IPS-20b (cell line): ENCODE data around the gene ABLIM2.
A peak's percentile ranks its signal among the peaks of the same experiment; 100 is the strongest.
"Not testable (repeated sequence)": the region's sequence is repeated elsewhere in the genome, so short reads cannot be mapped to it uniquely, and the experiment has no call there.

Source experiments
- H3K27ac ChIP-seq: one replicate; pipeline ENCODE4 v1.5.1; 2013; ENCODE audit warnings: low read length
- H3K27me3 ChIP-seq: 2 replicates; pipeline ENCODE4 v1.6.1; 2013; ENCODE audit warnings: mild to moderate bottlenecking, low read length, inconsistent platforms; ENCODE audit not compliant: insufficient read depth
- H3K36me3 ChIP-seq: 2 replicates; pipeline ENCODE4 v1.6.1; 2013; ENCODE audit warnings: low read depth, mild to moderate bottlenecking, inconsistent platforms, low read length, moderate library complexity; ENCODE audit not compliant: insufficient read depth
- H3K4me1 ChIP-seq: 2 replicates; pipeline ENCODE4 v1.6.1; 2013; ENCODE audit warnings: mild to moderate bottlenecking, control low read depth, inconsistent platforms, low read length, moderate library complexity; ENCODE audit not compliant: insufficient read depth
- H3K4me3 ChIP-seq: 2 replicates; pipeline ENCODE4 v1.5.1; 2013; ENCODE audit warnings: mild to moderate bottlenecking, low read length, inconsistent platforms
- H3K9ac ChIP-seq: 2 replicates; pipeline ENCODE4 v1.6.1; 2013; ENCODE audit warnings: low read depth, mild to moderate bottlenecking, inconsistent platforms, low read length, moderate library complexity
- H3K9me3 ChIP-seq: 2 replicates; pipeline ENCODE4 v1.6.1; 2013; ENCODE audit warnings: mild to moderate bottlenecking, low read depth, low read length, inconsistent platforms; ENCODE audit not compliant: insufficient read depth

Gene ABLIM2

DNA sequence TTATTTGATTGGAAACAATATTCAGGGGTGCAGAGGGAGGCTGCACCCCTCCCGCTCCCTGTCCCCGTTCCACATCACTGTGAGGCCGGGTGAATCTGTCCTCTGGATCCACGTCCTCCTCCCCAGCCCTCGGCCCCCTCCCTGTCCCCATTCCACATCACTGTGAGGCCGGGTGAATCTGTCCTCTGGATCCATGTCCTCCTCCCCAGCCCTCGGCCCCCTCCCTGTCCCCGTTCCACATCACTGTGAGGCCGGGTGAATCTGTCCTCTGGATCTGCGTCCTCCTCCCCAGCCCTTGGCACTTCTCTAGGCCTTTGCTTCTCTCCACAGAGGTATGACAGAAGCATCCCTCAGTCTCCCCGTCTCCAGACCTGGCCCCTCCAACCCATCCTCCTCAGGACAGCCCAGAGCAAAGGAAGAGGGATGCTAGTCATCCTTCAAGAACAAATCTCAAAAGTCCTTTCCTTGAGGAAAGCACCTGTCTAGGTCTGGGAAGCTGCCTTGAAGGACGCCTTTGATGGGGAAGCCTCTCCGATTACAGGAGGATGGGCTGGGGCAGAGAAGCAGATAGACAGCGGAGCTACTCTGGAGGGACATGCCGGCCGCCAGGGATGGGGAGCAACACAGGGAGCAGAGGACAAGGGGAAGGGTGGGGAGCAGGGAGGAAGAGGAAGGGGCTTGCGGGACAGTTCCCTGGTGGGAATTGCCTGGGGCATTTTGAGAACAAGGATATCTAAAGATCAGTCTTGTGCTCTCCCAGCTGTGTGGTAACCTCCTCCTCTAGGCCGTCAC is 208.1 kb downstream of the ABLIM2 start:
- no peak overlapping the region for H3K27ac ChIP-seq

DNA sequence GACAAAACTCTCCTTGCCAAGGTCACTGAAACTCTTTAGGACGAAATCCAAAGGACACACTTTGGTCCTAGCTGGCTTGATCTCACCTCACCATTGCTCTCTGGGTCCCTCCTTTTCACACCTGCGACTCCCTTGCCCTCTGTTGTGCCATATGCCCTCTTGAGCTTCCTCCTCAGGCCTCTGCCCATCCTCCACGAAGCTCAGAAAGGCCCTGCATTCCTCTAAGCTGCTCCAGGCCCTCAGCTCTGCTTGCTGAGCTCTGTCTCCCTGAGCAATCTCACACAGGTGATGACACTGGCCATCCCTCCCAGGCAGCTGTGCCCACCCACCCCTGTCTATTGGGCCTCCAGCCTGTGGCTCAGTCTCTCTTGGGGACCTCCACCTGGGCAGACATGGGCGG is 208.9 kb downstream of the ABLIM2 start:
- no peaks in the 10 kb centered on the region for H3K36me3 ChIP-seq
- no peaks in the 10 kb centered on the region; the same call in 1 of the 2 replicates for H3K9me3 ChIP-seq
- H3K4me3 ChIP-seq, result no peak overlapping the region
- no peak overlapping the region for H3K9ac ChIP-seq
- no peaks in the 10 kb centered on the region for H3K27me3 ChIP-seq
- no peaks in the 10 kb centered on the region for H3K4me1 ChIP-seq
- H3K27ac ChIP-seq, result no peak overlapping the region

More for the DNA sequence above, 208.1 kb downstream of the ABLIM2 start:
- no peak overlapping the region for H3K9ac ChIP-seq
- H3K36me3 ChIP-seq, result no peaks in the 10 kb centered on the region
- no peaks in the 10 kb centered on the region for H3K4me1 ChIP-seq
- H3K4me3 ChIP-seq, result no peak overlapping the region
- no peaks in the 10 kb centered on the region; the same call in 1 of the 2 replicates for H3K9me3 ChIP-seq
- H3K27me3 ChIP-seq, result no peaks in the 10 kb centered on the region

DNA sequence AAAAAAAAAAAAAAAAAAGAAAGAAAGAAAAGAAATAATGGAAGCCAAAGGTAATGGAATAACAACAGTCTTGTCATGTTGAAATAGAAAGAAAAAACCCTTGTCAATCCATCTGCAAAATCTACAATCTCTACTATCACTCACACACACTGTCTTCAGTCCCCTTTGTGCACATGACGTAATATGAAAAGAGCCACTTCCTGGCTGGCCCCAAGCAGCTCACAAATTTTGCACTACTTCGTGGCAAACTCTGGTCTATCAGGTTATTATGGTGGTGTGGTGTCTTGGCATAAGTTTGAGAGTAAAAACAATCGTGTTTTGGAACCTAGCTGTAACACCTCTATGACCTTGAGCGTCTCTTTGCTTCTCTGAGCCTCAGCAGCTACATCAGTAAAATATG is 210.7 kb downstream of the ABLIM2 start:
- Histone ChIP-seq H3K27ac (no peak overlapping the region), H3K36me3 (no peaks in the 10 kb centered on the region), H3K4me1 (no peaks in the 10 kb centered on the region), H3K9me3 (no peaks in the 10 kb centered on the region; the same call in 1 of the 2 replicates), H3K9ac (no peak overlapping the region), H3K27me3 (no peaks in the 10 kb centered on the region), H3K4me3 (no peak overlapping the region)

DNA sequence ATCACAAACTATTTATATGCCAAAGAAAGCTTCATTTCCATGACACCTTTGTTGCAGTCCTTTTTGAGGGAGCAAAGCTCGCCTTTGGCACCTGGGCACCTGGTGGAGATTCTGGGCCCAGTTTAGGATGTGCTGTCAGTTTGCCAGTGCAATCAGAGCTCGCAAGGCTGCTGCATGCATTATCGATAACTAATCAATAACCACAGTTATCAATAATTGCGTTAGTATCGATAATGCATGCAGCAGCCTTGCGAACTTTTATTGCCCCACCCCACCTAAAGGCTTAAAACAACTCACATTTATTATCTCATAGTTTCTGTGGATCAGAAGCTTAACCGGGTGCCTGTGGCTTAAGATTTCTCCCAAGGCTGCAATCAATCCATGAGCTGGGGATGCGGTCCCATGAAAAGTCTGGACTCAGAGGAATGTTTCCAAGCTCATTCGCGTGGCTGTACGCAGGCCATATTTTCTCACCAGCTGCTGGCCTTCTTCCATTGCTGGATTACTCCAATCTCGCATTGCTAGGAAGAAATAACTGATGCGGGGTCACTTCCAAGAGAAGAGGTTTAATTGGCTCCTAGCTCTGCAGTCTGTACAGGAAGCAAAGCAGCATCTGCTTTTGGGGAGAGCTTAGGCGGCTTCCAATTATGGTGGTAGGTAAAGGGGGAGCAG is 212.8 kb downstream of the ABLIM2 start:
- no peaks in the 10 kb centered on the region for H3K36me3 ChIP-seq
- no peaks in the 10 kb centered on the region for H3K27me3 ChIP-seq
- H3K4me3 ChIP-seq, result no peak overlapping the region
- H3K27ac ChIP-seq, result no peak overlapping the region
- peaks cover 2% of the 10 kb centered on the region; the same call in 1 of the 2 replicates for H3K4me1 ChIP-seq
- no peaks in the 10 kb centered on the region for H3K9me3 ChIP-seq
- H3K9ac ChIP-seq, result no peak overlapping the region

DNA sequence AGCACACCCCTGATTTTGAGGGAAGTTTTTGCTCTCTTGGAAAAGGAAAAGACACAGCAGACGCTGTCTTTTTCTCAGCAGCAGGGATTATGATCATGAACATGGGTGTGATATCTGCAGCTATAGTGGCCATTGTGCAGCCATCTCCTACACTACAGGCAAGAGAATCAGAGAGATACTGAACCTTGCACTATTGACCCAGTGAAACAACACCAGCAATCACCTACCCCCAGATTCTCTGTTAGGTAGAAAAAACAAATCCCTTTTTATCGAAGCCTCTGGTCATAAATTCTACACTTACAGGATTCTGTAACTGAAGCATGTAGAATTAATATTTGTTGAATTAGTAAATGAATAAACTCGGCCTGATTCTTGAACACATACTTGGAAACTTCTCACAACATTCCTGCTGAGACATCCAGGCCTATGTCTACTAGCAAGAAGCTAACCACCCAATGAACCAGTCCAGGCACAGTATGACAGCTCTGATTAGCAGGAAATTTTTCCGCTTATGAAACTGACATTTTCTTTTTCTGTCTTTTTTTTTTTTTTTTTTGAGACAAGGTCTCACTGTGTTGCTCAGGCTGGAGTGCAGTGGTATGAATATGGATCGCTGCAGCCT is 213.9 kb downstream of the ABLIM2 start:
- H3K27ac ChIP-seq, result no peak overlapping the region
- H3K36me3 ChIP-seq, result no peaks in the 10 kb centered on the region
- H3K4me1 ChIP-seq, result peaks cover 3% of the 10 kb centered on the region; the same call in 1 of the 2 replicates

DNA sequence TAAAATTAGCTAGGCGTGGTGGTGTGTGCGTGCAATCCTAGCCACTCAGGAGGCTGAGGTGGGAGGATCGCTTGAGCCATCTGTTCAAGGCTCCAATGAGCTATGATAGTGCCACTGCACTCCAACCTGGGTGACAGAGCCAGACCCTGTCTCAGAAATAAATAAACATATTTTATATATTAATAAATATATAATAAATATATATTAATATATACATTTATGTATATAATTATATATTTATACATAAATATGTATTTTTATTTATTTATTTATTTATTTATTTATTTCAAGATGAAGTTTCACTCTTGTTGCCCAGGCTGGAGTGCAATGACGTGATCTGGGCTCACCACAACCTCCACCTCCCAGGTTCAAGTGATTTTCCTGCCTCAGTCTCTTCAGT is 214.9 kb downstream of the ABLIM2 start:
- H3K4me3 ChIP-seq, H3K27ac ChIP-seq, H3K36me3 ChIP-seq, H3K4me1 ChIP-seq, H3K27me3 ChIP-seq, H3K9ac ChIP-seq, H3K9me3 ChIP-seq: not testable (repeated sequence)

More for the DNA sequence above, 213.9 kb downstream of the ABLIM2 start:
- no peak overlapping the region for H3K9ac ChIP-seq
- H3K27me3 ChIP-seq, result no peaks in the 10 kb centered on the region
- no peak overlapping the region for H3K4me3 ChIP-seq
- H3K9me3 ChIP-seq, result no peaks in the 10 kb centered on the region

DNA sequence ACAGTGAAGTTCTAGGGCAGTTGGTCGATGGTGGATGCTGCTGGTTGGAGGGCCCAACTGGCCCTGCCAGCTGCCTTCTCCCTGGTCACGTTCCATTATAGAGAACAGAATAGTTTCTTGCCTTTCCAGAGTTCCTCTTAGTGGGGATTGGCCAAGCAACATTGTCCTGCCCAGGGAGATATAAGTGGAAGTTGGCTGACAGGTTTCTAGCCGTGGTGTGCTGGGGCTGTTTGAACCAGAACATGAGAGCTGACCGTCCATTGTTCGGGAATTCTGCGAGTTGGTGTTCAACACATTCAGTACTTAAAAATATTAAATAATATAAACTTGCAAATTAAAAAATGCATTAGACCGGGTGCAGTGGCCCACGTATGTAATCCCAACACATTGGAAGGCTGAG is 215.4 kb downstream of the ABLIM2 start:
- H3K27me3 ChIP-seq, result peaks cover 9% of the 10 kb centered on the region
- no peaks in the 10 kb centered on the region for H3K36me3 ChIP-seq
- no peak overlapping the region for H3K27ac ChIP-seq
- peaks cover 3% of the 10 kb centered on the region for H3K4me1 ChIP-seq
- H3K9ac ChIP-seq, result no peak overlapping the region
- no peaks in the 10 kb centered on the region for H3K9me3 ChIP-seq
- H3K4me3 ChIP-seq, result no peak overlapping the region

DNA sequence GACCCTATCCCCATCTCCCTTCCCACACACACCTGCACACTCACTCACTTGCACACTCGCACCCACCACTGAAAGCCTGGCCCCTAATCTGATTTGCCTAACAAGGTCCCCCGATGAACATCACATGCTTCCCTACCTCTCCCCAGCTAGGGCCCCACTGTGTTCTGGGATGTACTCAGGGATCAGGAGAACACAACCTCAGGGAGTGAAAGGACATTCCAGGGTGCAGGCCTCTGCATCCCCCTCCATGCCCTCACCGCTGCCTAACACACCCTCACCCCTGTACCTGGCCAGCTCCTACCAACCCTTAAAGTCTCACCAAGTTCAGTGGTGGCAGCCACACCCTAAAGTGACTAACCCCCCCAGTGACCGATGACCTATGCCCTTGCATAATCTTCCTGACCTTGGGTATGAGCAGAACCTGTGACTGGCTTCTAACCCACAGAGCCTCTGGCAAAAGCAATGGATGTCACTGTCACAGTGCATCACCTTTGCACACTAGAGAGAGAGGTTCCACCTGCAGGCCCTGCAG is 216.6 kb downstream of the ABLIM2 start:
- Histone ChIP-seq H3K9me3 (no peaks in the 10 kb centered on the region), H3K9ac (no peak overlapping the region), H3K36me3 (no peaks in the 10 kb centered on the region), H3K4me1 (peaks cover 7% of the 10 kb centered on the region), H3K27ac (no peak overlapping the region), H3K27me3 (peaks cover 16% of the 10 kb centered on the region), H3K4me3 (no peak overlapping the region)

DNA sequence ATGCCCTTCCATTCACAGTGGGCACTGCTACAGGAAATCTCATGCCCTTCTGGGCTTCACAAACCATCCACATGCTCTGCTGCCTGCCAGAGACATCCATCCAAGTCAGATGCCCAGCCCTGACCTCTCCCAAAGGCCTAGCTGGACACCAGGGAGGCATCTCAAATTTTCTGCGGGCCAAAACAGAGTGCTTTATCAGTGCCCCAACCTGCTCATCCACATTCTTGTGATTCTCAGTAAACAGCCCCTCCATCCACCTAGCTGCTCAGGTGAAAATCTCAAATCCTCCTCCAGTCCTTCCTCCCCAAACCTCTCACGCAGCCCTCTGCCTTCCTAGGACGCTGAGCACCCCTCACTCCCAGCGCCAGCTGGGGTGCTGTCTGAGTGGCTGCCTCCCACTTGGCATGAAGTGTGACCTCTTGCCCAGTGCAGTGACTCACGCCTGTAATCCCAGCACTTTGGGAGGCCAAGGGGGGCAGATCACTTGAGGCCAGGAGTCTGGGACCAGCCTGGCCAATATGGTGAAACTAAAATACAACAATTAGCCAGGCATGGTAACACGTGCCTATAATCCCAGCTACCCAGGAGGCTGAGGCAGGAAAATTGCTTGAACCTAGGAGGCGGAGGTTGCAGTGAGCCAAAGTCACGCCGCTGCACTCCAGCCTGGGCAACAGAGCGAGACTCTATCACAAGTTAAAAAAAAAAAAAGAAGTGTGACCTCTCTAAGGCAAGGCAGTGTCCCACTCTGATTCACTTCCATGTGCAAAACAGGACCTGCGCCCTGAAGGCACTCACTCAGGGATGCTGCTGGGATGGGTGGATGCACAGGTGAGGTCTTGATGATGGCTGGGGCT is 217.3 kb downstream of the ABLIM2 start:
- H3K27me3 ChIP-seq, result peaks cover 16% of the 10 kb centered on the region
- no peak overlapping the region for H3K4me3 ChIP-seq
- no peaks in the 10 kb centered on the region for H3K9me3 ChIP-seq
- H3K27ac ChIP-seq, result no peak overlapping the region
- H3K36me3 ChIP-seq, result no peaks in the 10 kb centered on the region
- H3K9ac ChIP-seq, result no peak overlapping the region
- peaks cover 7% of the 10 kb centered on the region for H3K4me1 ChIP-seq

DNA sequence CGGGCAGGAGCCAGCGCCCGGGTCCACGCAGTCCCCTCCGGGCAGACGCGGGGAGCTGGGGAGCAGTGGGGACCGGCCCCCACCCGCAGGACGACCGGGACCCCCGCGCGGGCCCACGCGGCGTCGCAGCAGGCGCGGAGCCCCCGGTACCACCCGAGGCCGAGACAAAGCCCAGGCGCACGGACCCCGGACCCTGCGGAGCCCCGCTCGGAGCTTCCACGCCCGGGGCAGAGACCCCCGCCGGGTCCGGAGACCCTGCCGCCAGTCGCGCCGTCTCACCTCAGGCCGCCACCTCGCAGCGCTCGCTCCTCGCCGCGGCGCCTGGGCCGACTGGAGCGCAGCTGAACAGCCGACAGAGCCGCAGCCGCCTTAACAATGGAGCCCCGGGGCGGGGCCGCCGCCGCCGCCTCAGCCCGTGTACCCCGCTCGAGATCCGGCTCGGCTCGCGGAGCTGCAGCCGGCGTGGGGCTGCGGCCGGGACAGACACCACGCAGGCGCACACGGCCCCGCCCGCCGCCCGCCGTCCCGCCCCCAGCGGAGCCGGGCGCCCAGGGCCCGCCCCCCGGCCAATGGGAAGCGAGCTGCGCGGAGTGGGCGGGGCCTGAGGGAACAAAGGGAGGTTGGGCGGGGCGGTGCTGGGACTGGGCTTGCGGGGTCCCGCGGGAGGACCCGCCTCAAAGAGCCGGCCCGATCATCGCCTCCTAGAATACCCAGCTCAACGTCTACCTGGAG is 219.1 kb downstream of the ABLIM2 start, which contains the start of gene AFAP1:
Gene AFAP1, minus strand, starts transcription at position 485 of the 732 bp plus-strand sequence. CDS start 67,783 bp downstream, outside the sequence.
- Histone ChIP-seq H3K9me3 (no peaks in the 10 kb centered on the region), H3K4me3 (peak within 1 kb of the TSS; percentile 71), H3K4me1 (peaks cover 7% of the 10 kb centered on the region), H3K27me3 (peaks cover 16% of the 10 kb centered on the region), H3K36me3 (no peaks in the 10 kb centered on the region), H3K9ac (peak within 1 kb of the TSS; percentile 61; the same call in 1 of the 2 replicates), H3K27ac (no peak within 1 kb of the TSS)
